HG03565 (cell line): ENCODE results near the gene TSPAN32.
"Not testable (repeated sequence)": the region's sequence is repeated elsewhere in the genome, so short reads cannot be mapped to it uniquely, and the experiment has no call there.

ENCODE experiments used
- ATAC-seq: cut with Tn5 transposase; IDR thresholded peaks from one replicate; pipeline ENCODE4 v1.9.1; 2021; ENCODE audit warnings: mild to moderate bottlenecking, moderate library complexity; ENCODE audit not compliant: unreplicated experiment

Gene TSPAN32

GRCh38 chr11:2280208-2280607 lies 21.6 kb upstream of the TSPAN32 start:
- ATAC-seq: no peak

- ATAC-seq: not testable (repeated sequence)
These were observed 15.5 kb upstream of the TSPAN32 start for GRCh38 chr11:2286350-2286749.

DNA sequence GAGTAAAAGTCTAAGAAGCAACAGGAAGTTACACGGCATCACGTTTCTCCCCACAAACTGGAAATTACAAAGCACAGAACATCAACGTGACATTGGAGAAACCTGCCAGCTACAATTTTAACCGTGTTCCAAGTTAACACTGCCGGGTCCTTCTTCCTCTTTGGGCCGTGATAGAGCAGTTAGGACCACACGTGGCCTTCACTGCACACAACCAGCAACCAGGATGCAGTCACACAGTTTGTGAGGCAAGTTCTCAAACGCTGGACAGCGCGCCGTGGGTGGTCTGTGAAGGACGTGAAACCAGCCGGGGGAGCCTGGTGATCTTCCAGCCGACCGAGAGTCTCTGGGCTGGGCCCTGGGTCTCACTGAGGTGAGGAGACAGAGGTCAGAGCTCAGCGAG lies 14.7 kb upstream of the TSPAN32 start:
- no peak for ATAC-seq

DNA sequence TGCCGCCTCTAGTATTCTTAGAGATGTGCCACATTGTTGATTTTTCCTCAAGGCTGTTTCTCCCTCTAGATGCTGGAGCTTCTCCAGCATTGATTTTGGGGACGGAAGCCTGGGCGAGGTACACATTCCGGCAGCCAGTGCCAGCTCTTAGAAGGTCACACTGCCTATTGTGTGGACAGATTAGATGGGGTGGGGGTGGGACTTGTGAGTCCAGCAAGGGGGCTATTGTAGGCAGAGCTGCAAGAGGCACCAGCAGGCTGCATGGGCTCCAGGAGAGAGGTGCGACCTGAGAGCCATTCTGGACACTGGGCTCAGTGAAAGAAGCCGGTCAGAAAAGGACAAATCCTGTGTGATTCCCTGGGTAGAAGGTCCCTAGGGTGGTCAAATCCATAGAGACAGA lies 12.5 kb upstream of the TSPAN32 start:
- ATAC-seq: no peak

GRCh38 chr11:2289859-2290258 lies 12.0 kb upstream of the TSPAN32 start:
- no peak for ATAC-seq

DNA sequence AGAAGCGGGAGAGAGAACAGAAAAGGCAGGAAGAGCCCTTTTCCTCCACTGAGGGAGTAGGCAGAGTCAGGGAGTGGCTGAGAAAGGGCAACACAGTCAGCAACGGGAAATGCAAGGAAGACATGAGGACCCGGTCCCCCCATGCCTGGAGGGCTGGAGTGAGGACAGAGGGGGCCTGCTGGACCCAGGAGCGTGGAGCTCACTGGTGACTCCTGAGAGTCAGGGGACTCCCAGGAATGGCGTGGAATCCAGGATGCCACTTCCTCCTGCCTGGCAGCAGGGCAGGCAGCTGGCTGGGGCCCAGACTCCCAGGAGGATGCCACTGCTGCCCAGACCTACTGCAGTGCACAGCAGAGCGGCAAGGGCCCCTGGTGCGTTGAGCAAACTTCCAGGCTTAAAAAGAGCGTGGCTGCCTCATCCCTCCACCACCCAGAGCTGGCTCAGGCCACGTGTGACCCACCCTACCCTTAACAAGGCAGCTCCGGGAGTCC lies 11.4 kb upstream of the TSPAN32 start:
- no peak for ATAC-seq

- ATAC-seq: no peak
These were observed 8.3 kb upstream of the TSPAN32 start for GRCh38 chr11:2293531-2293971.

- no peak for ATAC-seq
These were observed 7.6 kb upstream of the TSPAN32 start for GRCh38 chr11:2293984-2294925.

DNA sequence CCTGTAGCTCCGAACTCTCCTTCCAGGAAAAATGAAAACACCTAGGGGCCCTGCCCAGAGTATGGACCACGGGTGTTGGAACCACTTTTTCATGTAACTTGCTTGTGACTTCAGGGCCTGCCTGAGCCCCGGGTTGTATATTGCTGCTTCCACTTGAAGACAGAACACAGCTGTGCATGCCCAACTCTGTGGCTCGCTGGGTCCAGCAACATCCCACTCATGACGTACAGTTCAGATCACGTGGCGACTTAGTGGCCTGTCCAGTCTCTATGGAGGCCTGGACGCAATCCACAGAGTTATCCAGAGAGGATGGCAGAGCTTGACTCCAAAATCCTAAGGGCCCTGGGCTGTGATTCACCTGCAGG lies 6.9 kb upstream of the TSPAN32 start:
- no peak for ATAC-seq

- no peak for ATAC-seq
These were observed 5.6 kb upstream of the TSPAN32 start for GRCh38 chr11:2295971-2296912.

- no peak for ATAC-seq
These were observed 4.7 kb upstream of the TSPAN32 start for GRCh38 chr11:2296913-2297622.

DNA sequence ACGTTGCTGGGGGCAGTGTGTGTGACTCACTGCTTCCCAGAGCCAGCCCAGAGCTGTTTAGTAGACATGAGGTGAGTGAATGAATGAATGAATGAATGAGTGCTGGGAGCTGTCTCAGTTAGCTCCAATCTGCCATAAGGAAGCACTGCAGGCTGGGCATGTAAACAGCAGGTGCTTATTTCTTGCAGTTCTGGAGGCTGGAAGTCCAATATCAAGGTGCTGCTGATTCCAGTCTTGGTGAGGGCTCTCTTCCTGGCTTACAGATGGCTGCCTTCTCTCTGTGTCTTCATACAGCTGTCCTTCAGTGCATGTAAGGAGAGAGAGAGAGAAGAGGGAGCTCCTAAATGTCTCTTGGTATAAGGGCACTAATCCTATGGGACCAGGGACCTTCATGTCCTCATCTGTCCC lies 4.2 kb upstream of the TSPAN32 start:
- ATAC-seq: no peak

- no peak for ATAC-seq
These were observed 3.5 kb upstream of the TSPAN32 start for GRCh38 chr11:2298131-2298794.

- no peak for ATAC-seq
These were observed 2.7 kb upstream of the TSPAN32 start for GRCh38 chr11:2298795-2299761.

DNA sequence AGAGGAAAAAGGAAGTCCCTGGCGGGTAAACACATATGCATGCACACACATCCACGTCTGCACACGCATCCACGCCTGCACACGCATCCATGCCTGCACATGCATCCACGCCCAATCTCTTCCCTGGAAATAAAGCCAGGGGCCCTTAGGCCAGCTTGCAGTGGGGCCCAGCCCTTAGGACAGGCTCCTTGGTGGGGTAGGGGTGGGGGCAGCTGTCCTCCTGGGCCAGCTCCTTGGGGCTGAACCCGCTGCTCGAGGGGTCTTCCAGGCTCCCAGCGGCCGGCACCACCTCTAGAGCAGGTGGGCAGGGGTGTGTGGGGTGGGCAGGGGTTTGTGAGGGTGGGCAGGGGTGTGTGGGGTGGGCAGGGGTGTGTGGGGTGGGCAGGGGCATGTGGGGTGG lies 2.0 kb upstream of the TSPAN32 start:
- no peak for ATAC-seq

DNA sequence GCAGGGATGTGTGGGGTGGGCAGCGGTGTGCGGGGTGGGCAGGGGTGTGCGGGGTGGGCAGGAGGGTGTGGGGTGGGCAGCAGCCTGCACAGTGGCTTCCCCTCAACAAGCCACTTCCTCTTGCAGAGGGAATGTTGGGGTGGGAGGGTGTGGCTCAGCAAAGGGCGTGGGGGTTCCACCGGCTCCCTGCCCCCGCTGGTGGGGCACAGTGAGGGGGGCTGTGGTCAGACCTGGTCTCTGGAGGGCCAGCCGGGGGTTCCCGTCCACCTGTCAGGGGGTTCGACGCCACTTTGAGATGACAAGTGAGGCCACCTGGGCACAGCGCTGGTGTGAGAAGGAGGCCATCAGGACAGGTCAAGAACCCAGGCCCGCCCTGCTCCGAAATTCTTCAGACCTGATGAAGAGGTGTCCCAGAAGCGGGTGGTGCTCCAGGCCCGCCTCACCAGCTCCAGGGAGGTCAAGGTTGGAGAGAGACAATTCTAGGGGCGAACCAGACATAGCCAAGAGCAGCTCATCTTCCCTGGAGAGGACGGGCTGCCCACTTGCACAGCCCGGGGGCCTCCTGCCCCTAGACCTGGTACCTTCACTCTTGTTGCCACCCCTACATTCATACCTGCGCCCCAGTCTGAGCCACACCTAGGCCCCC lies 1.4 kb upstream of the TSPAN32 start:
- ATAC-seq: no peak

GRCh38 chr11:2300936-2301630 lies 730 bp upstream of the TSPAN32 start:
- ATAC-seq: no peak

- no peak for ATAC-seq
These were observed 588 bp downstream of the TSPAN32 start for GRCh38 chr11:2302306-2302895.
